GM18873 (cell line): ENCODE results near the gene MTERF4.

ENCODE experiments used
- ATAC-seq: cut with Tn5 transposase; IDR thresholded peaks from one replicate; pipeline ENCODE4 v1.9.1; 2021; ENCODE audit warnings: mild to moderate bottlenecking, moderate library complexity, moderate number of reproducible peaks; ENCODE audit not compliant: unreplicated experiment, low FRiP score

Gene MTERF4

GRCh38 chr2:241052677-241053360, 49.3 kb downstream of the MTERF4 start:
- ATAC-seq, result no peak

GRCh38 chr2:241051578-241052487, 50.3 kb downstream of the MTERF4 start:
- no peak for ATAC-seq

GRCh38 chr2:241050624-241051577, 51.2 kb downstream of the MTERF4 start:
- no peak for ATAC-seq

- no peak for ATAC-seq
Observed at GRCh38 chr2:241049739-241050623, 52.1 kb downstream of the MTERF4 start.

GRCh38 chr2:241048949-241049343, 53.1 kb downstream of the MTERF4 start:
- ATAC-seq, result no peak

GRCh38 chr2:241048149-241048948, 53.7 kb downstream of the MTERF4 start:
- no peak for ATAC-seq

GRCh38 chr2:241047253-241048010, 54.7 kb downstream of the MTERF4 start:
- no peak for ATAC-seq
